22Rv1 (cell line): Measurements from ENCODE around the gene RAD51D.
"Not testable (repeated sequence)": the region's sequence is repeated elsewhere in the genome, so short reads cannot be mapped to it uniquely, and the experiment has no call there.

ENCODE experiments used
- H3K27ac ChIP-seq: fragments of 450-650 bp; 2 replicates; pipeline ENCODE4 v1.5.1; 2017
- ZFX ChIP-seq: fragments of 450-650 bp; IDR thresholded peaks from 2 replicates; pipeline ENCODE4 v1.6.1; 2017; ENCODE audit warnings: antibody characterized with exemption, borderline replicate concordance
- TF ChIP-seq, protein P1 (sequence below): fragments of 450-650 bp; IDR thresholded peaks from 2 replicates; pipeline ENCODE4 v1.5.1; 2017; ENCODE audit warnings: mild to moderate bottlenecking

RAD51D gene

DNA sequence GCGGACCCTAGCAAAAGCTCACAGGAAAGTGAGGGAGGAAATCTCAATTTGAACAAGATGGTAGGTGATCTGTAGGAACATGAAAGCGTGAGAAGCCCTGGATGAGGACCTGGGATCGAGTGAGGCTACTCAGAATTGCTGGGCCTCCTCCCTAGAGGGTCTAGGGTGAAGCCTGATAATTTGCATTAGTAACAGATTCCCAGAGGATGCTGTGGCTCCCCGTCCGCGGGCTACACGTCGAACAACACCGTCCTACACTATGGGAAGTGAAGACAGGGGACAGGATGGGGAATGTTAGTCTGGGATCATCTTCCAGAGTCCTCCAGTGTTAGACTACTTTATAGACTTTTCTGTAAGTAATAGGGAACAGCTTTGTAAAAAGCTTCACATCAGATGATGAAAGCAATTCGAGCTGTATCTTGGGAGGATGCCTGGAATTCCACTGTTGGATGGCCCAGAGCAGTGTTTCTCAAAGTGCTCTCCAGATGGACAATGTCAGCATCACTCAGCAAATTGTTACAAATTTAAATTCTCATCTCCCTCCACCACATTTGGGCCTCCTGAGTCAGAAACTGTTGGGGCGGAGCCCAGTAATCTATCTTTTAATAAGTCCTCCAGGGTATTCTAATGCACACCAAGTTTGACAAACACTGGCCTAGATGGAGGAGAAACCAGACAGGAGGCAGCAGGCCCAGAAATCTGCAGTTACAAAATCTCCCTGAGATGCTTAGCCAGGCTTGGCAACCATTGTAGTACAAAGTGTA lies 8.3 kb upstream of the RAD51D start:
- no peak overlapping the region for H3K27ac ChIP-seq
- no peak for TF ChIP-seq ZFX
- TF ChIP-seq, protein P1, sequence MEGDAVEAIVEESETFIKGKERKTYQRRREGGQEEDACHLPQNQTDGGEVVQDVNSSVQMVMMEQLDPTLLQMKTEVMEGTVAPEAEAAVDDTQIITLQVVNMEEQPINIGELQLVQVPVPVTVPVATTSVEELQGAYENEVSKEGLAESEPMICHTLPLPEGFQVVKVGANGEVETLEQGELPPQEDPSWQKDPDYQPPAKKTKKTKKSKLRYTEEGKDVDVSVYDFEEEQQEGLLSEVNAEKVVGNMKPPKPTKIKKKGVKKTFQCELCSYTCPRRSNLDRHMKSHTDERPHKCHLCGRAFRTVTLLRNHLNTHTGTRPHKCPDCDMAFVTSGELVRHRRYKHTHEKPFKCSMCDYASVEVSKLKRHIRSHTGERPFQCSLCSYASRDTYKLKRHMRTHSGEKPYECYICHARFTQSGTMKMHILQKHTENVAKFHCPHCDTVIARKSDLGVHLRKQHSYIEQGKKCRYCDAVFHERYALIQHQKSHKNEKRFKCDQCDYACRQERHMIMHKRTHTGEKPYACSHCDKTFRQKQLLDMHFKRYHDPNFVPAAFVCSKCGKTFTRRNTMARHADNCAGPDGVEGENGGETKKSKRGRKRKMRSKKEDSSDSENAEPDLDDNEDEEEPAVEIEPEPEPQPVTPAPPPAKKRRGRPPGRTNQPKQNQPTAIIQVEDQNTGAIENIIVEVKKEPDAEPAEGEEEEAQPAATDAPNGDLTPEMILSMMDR: no peak

DNA sequence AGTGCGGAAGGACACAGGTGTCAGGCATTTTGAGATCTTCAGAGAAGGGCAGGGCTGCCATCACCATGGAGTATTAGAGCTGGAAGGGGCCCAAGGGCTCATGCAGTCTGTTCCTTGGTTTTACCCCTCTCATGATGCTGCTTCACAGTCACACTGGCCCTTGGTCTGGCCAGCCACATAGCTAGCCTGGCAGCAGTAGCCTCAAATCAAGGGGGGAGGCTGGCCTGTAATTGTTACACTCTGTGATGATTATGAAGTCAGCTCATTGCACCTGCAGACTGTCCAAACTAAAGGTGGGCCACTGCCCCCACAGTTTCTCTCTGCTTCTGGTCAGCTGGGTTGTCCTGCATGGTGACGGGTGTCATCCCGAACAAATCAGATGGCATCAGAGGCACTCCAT lies 1.7 kb upstream of the RAD51D start, which contains the start of gene FNDC8:
FNDC8 (plus strand) TSS at position 301 of the 400 bp plus-strand sequence; CDS start at position 380, 79 bp downstream.
- TF ChIP-seq, protein P1: no peak
- no peak for TF ChIP-seq ZFX

GRCh38 chr17:35117984-35118383 lies 1.7 kb downstream of the RAD51D start:
- TF ChIP-seq, protein P1: no peak
- TF ChIP-seq ZFX: no peak
- no peak overlapping the region for H3K27ac ChIP-seq

More for the DNA sequence above, 1.7 kb upstream of the RAD51D start, which contains the start of gene FNDC8:
- no peak within 1 kb of the TSS for H3K27ac ChIP-seq

- TF ChIP-seq, protein P1: no peak
- no peak overlapping the region for H3K27ac ChIP-seq
These were observed 2.8 kb downstream of the RAD51D start for GRCh38 chr17:35116845-35117244.

DNA sequence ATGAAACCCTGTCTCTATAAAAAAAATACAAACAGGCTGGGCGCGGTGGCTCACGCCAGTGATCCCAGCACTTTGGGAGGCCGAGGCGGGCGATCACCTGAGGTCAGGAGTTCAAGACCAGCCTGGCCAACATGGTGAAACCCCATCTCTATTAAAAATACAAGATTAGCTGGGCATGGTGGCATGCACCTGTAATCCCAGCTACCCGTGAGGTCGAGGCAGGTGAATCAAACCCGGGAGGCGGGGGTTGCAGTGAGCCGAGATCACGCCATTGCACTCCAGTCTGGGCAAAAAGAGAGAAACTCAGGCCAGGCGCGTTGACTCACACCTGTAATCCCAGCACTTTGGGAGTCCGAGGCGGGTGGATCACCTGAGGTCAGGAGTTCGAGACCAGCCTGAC lies 8.9 kb downstream of the RAD51D start:
- H3K27ac ChIP-seq: not testable (repeated sequence)

- TF ChIP-seq, protein P1: no peak
- no peak for TF ChIP-seq ZFX
- H3K27ac ChIP-seq: no peak overlapping the region
These were observed 14.7 kb downstream of the RAD51D start for GRCh38 chr17:35104844-35105450.

- TF ChIP-seq ZFX: no peak
- TF ChIP-seq, protein P1: no peak
- H3K27ac ChIP-seq: no peak overlapping the region
These were observed 16.4 kb downstream of the RAD51D start for GRCh38 chr17:35103271-35103670.
